IPS DF 6.9 (cell line): ENCODE data around the gene JARID2.

ENCODE experiments used
- DNase-seq: peaks from one replicate; pipeline ENCODE4 v3.0.0-alpha.2; 2013; ENCODE audit warnings: low read depth, low spot score
- H3K27ac ChIP-seq: one replicate; pipeline ENCODE4 v1.5.1; 2013; ENCODE audit warnings: low read length, control low read depth
- H3K27me3 ChIP-seq: 2 replicates; pipeline ENCODE4 v1.6.1; 2013; ENCODE audit warnings: mild to moderate bottlenecking, low read length; ENCODE audit not compliant: control insufficient read depth, insufficient read depth
- H3K36me3 ChIP-seq: 2 replicates; pipeline ENCODE4 v1.6.1; 2013; ENCODE audit warnings: low read length; ENCODE audit not compliant: control insufficient read depth, insufficient read depth
- H3K4me1 ChIP-seq: 2 replicates; pipeline ENCODE4 v1.6.1; 2013; ENCODE audit warnings: low read length; ENCODE audit not compliant: control insufficient read depth, insufficient read depth
- H3K4me3 ChIP-seq: 2 replicates; pipeline ENCODE4 v1.5.1; 2013; ENCODE audit warnings: mild to moderate bottlenecking, low read length
- H3K9me3 ChIP-seq: 2 replicates; pipeline ENCODE4 v1.6.1; 2013; ENCODE audit warnings: low read length, inconsistent platforms; ENCODE audit not compliant: control insufficient read depth, insufficient read depth
- whole genome bisulfite sequencing: extraction: QIAGEN DNeasy Blood & Tissue Kit; methylation state at CpG from one replicate; pipeline ENCODE4 v1.1.7; 2013; ENCODE audit warnings: mixed read lengths, missing lambda C conversion rate; ENCODE audit not compliant: insufficient read length, insufficient coverage; 5-methylcytosine and 5-hydroxymethylcytosine counted together

The JARID2 gene

GRCh38 chr6:15475261-15475660, 229.4 kb downstream of the JARID2 start:
- Histone ChIP-seq H3K27ac (no peak overlapping the region), H3K27me3 (no peaks in the 10 kb centered on the region), H3K4me3 (no peak overlapping the region), H3K9me3 (no peaks in the 10 kb centered on the region), H3K36me3 (peaks cover 8% of the 10 kb centered on the region), H3K4me1 (peaks cover 7% of the 10 kb centered on the region)
- DNase-seq, result no peak
- WGBS, result no CpG with 5 or more reads among the region's 6 CpGs

GRCh38 chr6:15475872-15476271, 230.0 kb downstream of the JARID2 start:
- WGBS, result no CpG with 5 or more reads among the region's 4 CpGs
- Histone ChIP-seq H3K27me3 (no peaks in the 10 kb centered on the region), H3K4me1 (peaks cover 7% of the 10 kb centered on the region), H3K9me3 (no peaks in the 10 kb centered on the region), H3K36me3 (peaks cover 4% of the 10 kb centered on the region), H3K27ac (no peak overlapping the region), H3K4me3 (no peak overlapping the region)
- no peak for DNase-seq

- no CpG with 5 or more reads among the region's 7 CpGs for WGBS
- Histone ChIP-seq H3K4me1 (peaks cover 7% of the 10 kb centered on the region), H3K27ac (no peak overlapping the region), H3K9me3 (no peaks in the 10 kb centered on the region), H3K36me3 (peaks cover 4% of the 10 kb centered on the region), H3K27me3 (no peaks in the 10 kb centered on the region), H3K4me3 (no peak overlapping the region)
- no peak for DNase-seq
Observed at GRCh38 chr6:15476631-15477380, 230.9 kb downstream of the JARID2 start.

- Histone ChIP-seq H3K27ac (no peak overlapping the region), H3K4me3 (no peak overlapping the region), H3K27me3 (no peaks in the 10 kb centered on the region), H3K4me1 (peaks cover 7% of the 10 kb centered on the region), H3K9me3 (no peaks in the 10 kb centered on the region), H3K36me3 (peaks cover 4% of the 10 kb centered on the region)
- WGBS, result no CpG with 5 or more reads among the region's 5 CpGs
- DNase-seq, result no peak
Observed at GRCh38 chr6:15477746-15478145, 231.9 kb downstream of the JARID2 start.

- no peaks in the 10 kb centered on the region for H3K9me3 ChIP-seq
- no CpG with 5 or more reads among the region's 5 CpGs for WGBS
- H3K4me1 ChIP-seq, result peaks cover 7% of the 10 kb centered on the region
- no peak overlapping the region for H3K4me3 ChIP-seq
- peaks cover 4% of the 10 kb centered on the region for H3K36me3 ChIP-seq
- no peak for DNase-seq
- H3K27me3 ChIP-seq, result no peaks in the 10 kb centered on the region
- H3K27ac ChIP-seq, result no peak overlapping the region
Observed at GRCh38 chr6:15479761-15480160, 233.9 kb downstream of the JARID2 start.

- no peaks in the 10 kb centered on the region for H3K27me3 ChIP-seq
- no CpG with 5 or more reads among the region's 7 CpGs for WGBS
- H3K9me3 ChIP-seq, result no peaks in the 10 kb centered on the region
- H3K27ac ChIP-seq, result no peak overlapping the region
- H3K4me1 ChIP-seq, result peaks cover 4% of the 10 kb centered on the region
- no peaks in the 10 kb centered on the region; the same call in none of the 2 replicates for H3K36me3 ChIP-seq
- DNase-seq, result no peak
- no peak overlapping the region for H3K4me3 ChIP-seq
Observed at GRCh38 chr6:15480525-15480924, 234.7 kb downstream of the JARID2 start.

GRCh38 chr6:15481390-15482291, 235.8 kb downstream of the JARID2 start:
- H3K27me3 ChIP-seq, result no peaks in the 10 kb centered on the region
- no peak overlapping the region for H3K4me3 ChIP-seq
- no peak for DNase-seq
- H3K9me3 ChIP-seq, result no peaks in the 10 kb centered on the region
- H3K4me1 ChIP-seq, result peaks cover 4% of the 10 kb centered on the region
- H3K27ac ChIP-seq, result no peak overlapping the region
- no CpG with 5 or more reads among the region's 10 CpGs for WGBS
- no peaks in the 10 kb centered on the region for H3K36me3 ChIP-seq

GRCh38 chr6:15483060-15483459, 237.2 kb downstream of the JARID2 start:
- Histone ChIP-seq H3K9me3 (no peaks in the 10 kb centered on the region), H3K27me3 (no peaks in the 10 kb centered on the region), H3K27ac (no peak overlapping the region), H3K4me1 (peaks cover 4% of the 10 kb centered on the region), H3K4me3 (no peak overlapping the region), H3K36me3 (peaks cover 10% of the 10 kb centered on the region)
- DNase-seq, result no peak
- no CpG with 5 or more reads among the region's 1 CpG for WGBS

GRCh38 chr6:15484140-15484539, 238.3 kb downstream of the JARID2 start:
- Histone ChIP-seq H3K9me3 (no peaks in the 10 kb centered on the region), H3K27ac (no peak overlapping the region), H3K36me3 (peaks cover 21% of the 10 kb centered on the region), H3K27me3 (no peaks in the 10 kb centered on the region), H3K4me3 (no peak overlapping the region), H3K4me1 (peaks cover 4% of the 10 kb centered on the region)
- no peak for DNase-seq
- WGBS, result no CpG with 5 or more reads among the region's 3 CpGs

- Histone ChIP-seq H3K4me3 (no peak overlapping the region), H3K4me1 (peaks cover 3% of the 10 kb centered on the region; the same call in 1 of the 2 replicates), H3K9me3 (no peaks in the 10 kb centered on the region), H3K27ac (no peak overlapping the region), H3K36me3 (peaks cover 24% of the 10 kb centered on the region), H3K27me3 (no peaks in the 10 kb centered on the region)
- no peak for DNase-seq
- no CpG with 5 or more reads among the region's 4 CpGs for WGBS
Observed at GRCh38 chr6:15484821-15485220, 239.0 kb downstream of the JARID2 start.
